ENCODE data around the gene KRT80.

KRT80 gene

DNA sequence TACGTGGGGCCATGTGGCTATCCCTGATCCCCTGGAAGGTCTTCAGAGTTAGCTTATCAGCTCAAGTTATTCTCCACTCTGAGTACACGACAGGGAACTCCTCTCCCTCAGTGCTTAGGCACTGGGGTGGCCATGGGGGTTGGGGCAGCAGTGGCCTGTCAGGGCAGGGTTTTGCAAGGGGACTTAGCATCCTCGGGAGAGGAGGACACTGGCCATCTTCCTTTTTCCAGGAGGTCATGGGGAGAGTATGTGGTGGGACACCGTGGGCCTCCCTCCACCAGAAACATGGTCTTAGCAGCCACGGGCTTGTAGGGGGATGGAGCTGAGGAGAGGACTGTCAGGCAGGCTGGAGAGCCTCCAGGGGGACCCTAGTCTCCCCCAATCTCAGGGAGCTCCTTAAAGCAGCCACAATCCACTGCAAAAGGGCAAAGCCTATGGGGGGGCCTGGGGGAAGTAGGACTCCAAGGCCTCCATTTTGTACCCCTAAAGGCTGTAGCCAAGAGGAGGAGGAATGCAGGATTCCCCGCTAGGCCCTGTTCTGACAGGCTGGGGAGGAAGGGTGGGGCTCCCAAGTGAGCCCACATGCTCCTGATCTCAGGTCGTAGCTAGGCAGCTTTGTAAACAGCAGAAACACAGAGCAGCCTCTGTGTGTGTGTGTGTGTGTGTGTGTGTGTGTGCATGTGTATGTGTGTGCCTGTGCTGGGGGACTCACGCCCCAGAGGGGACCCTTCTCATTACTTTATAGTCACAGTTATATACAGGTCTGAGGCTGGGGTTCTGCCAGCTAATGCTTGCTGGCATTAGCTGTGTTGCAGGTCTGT lies 36.6 kb downstream of the KRT80 start:
- TF ChIP-seq, protein P1, sequence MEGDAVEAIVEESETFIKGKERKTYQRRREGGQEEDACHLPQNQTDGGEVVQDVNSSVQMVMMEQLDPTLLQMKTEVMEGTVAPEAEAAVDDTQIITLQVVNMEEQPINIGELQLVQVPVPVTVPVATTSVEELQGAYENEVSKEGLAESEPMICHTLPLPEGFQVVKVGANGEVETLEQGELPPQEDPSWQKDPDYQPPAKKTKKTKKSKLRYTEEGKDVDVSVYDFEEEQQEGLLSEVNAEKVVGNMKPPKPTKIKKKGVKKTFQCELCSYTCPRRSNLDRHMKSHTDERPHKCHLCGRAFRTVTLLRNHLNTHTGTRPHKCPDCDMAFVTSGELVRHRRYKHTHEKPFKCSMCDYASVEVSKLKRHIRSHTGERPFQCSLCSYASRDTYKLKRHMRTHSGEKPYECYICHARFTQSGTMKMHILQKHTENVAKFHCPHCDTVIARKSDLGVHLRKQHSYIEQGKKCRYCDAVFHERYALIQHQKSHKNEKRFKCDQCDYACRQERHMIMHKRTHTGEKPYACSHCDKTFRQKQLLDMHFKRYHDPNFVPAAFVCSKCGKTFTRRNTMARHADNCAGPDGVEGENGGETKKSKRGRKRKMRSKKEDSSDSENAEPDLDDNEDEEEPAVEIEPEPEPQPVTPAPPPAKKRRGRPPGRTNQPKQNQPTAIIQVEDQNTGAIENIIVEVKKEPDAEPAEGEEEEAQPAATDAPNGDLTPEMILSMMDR (IDR thresholded peaks at IDR 0.05; ENCODE audit: control insufficient read depth, extremely low read depth, insufficient read depth) = no peak
- DNase-seq (ENCODE audit: low read depth) = no peak
- H3K4me3 ChIP-seq (ENCODE audit: low read depth, low read length) = no peak overlapping the region

DNA sequence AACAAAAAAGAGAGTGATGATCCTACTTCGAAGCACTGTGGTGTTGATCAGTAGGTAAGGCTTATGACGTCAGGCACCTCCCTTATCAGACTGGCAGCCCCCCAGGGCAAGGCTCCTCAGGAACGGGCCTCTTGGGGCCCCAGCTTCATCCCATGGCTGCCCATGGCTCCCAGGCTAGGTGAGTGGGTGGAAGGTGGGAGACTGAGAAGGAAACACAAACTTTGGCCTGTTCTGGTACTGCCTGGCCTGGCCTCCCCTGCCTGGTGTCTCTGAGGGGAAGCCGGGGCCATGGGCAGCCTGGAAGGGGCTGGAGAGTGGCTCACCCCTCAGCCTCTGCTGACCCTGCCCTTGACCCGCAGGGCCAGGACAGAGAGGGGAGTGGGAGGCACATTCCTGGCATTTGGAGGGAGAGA lies 38.9 kb downstream of the KRT80 start:
- TF ChIP-seq, protein P1 (IDR thresholded peaks at IDR 0.05; ENCODE audit: control insufficient read depth, extremely low read depth, insufficient read depth) = no peak
- H3K4me3 ChIP-seq (ENCODE audit: low read depth, low read length) = no peak overlapping the region
- DNase-seq (ENCODE audit: low read depth) = no peak

DNA sequence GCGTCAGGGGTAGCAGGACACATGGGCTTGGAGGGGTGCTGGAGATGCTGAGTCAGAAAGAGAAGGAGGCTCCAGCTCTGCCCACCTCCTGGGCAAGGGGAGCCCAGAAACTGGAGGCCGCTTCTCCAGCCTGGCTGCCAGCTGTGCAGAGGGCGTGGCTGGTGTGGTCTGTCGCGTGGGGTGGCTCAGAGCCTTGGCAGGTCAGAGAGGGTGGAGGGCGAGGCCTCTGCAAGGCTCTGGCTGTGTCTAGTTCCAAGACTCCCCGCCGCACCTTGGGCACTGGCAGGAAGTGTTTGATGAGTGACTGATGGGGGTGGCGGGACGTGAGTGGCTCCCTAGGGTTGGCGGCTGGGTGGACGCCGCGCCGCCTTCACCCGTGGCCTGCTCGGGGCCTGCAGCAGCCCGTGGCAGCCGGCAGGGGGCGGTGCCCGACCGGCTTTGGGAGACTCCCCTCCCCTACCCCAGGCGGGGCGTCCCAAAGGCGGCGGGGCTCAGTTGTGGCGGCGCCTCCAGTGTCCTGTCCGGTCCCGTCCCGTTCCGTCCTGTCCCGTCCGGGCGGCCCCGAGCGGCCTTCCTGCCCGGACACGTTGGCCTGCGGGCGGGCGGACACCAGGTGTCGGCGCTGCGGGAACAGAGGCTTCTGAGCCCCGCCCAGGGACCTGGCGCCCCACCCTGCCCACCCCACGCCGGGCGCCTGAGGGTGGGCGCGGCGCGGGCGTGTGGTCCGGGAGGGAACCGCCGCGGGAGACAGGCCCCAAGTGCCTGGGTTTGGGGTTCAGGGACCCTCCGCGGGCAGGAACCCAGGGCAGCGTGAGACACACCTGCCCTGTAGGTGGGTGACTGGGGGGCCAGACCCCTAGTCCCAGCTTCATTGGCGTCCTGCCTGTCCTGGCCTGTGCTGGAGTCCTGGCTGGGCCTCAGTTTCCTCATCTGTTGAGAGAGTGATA lies 39.7 kb downstream of the KRT80 start:
- TF ChIP-seq, protein P1 (IDR thresholded peaks at IDR 0.05; ENCODE audit: control insufficient read depth, extremely low read depth, insufficient read depth) = peak; percentile 97
- DNase-seq (ENCODE audit: low read depth) = no peak
- H3K4me3 ChIP-seq (ENCODE audit: low read depth, low read length) = peak overlapping the region; percentile 40

DNA sequence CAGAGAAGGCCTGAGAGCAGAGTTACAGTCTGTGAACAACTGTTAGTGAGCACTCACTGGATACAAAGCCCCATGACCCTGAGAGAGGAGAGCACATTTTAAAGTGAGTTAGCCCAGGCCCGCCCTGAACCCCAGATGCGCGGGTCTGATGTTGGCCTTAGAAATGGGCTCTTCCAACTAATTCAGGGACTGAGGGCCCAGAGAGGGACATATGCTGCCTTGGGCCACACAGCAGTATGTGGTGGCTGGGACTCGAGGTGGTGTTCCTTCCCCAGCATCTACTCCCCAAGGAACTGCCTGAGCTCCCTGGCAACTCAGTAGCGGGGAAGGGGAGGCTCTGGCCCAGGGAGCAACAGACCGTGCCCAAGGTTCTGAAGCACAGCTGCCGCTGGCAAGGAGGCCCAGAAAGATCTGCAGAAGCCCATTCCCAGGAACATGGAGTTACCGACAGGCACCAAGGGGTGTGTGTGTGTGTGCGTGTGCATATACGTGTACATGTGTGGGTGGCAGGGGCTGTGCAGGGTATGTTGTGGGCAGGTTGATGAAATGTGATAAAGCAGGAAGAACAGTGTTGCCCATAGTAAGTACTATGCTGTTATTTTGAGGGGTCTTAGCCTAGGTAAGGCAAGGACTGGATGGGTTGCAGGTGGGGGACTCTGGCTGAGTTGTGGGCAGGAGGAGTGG lies 40.5 kb downstream of the KRT80 start:
- DNase-seq (ENCODE audit: low read depth) = no peak
- H3K4me3 ChIP-seq (ENCODE audit: low read depth, low read length) = no peak overlapping the region
- TF ChIP-seq, protein P1 (IDR thresholded peaks at IDR 0.05; ENCODE audit: control insufficient read depth, extremely low read depth, insufficient read depth) = no peak

DNA sequence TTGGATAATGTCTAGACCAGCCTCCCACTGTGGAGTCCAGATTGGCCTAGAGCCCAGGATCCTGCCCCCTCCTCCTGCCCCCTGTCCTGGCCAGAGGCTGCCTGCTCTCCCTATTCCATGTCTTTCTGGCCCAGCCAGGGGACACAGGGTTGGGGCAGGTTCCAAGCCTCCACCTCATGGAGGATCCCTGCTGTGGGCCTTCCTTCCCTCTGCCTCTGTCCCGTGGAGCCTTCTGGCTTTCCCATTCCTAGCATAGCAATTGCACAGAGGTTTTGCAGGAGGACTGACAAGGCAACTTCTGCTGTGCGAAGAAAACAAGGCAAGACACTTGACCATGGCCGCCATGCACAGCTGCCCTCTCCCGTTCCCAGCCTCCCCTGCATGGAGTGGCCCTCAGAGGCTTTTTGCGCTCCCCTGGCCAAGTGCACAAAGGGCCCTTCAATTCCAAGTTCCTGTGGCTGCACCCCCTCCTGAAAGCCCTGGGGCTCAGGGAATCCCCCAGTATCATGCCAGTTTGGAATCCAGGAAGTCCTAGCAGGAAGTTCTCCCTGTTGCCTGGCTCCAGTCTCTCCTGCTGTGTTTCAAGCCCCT lies 42.1 kb downstream of the KRT80 start:
- no peak overlapping the region for H3K4me3 ChIP-seq (ENCODE audit: low read depth, low read length)
- DNase-seq (ENCODE audit: low read depth) = no peak
- TF ChIP-seq, protein P1 (IDR thresholded peaks at IDR 0.05; ENCODE audit: control insufficient read depth, extremely low read depth, insufficient read depth) = no peak

DNA sequence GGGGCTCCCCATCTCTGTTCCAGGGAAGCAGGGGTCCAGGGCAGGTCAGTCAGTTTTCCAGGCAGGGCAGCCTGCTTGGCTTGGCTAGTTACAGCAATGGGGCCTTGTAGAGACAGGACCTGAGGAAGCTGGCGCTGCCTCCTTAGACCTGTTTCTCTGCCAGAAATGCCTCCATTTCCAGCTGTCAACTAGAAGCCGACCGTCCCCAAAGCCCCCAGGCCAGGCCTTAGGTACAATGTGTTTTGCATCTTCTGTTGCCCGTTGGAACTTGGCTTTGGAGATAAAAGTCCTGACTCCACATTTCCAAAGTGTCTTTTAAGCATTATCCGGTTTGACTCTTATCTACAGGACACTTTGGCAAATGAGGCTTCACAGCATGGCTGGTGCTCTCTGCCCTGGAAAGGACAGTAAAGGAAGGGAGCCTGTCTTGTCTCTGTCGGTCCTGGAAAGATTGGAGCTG lies 42.6 kb downstream of the KRT80 start:
- H3K4me3 ChIP-seq (ENCODE audit: low read depth, low read length) = no peak overlapping the region
- TF ChIP-seq, protein P1 (IDR thresholded peaks at IDR 0.05; ENCODE audit: control insufficient read depth, extremely low read depth, insufficient read depth) = no peak
- no peak for DNase-seq (ENCODE audit: low read depth)

All from LNCaP clone FGC (cell line).